HG03439 (cell line): ENCODE measurements around the gene SYNGR3.

Experiments used
- ATAC-seq: cut with Tn5 transposase; IDR thresholded peaks from one replicate; pipeline ENCODE4 v1.9.1; 2021; ENCODE audit warnings: mild to moderate bottlenecking, moderate library complexity; ENCODE audit not compliant: unreplicated experiment

Gene SYNGR3

DNA sequence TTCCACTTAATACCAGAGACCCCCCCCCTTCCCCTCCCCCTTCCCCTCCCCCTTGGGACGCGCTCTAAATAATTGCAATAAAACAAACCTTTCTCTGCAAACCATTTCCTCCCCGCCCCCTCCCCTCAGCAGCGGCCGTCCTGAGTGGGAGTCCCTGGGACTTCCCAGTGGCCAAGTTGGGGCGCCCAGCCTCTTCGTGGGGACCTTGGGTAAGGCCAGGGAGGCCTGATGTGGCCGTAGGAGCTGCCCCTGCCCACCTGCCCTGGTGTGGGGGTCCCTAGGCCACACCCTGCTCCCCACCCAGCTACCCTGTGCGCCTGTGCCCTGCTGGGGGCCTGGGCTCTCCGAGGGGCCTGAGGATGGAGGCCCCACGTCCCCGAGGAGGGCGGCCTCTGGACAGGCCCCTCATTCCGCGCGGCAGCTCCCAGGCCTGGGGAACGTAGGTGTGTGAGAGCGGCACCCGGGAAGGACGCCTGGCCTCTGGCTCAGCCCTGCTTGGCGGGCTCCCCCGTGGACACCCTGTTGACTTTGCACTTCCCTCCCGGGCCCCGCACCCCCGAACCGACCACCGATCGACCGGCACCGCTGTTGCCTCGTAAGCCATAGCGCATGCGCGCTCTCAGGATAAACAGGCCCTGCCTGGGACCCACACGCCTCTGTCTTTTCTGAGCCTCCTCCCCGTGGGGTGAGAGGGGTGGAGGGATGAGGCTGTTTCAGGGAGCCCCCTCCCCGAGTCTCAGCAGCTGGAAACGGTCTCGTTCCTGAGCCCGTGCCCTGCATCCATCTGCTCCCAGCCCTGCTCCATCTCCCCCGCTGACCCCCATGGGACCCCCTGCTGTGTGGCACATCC, 48.8 kb downstream of the SYNGR3 start:
- no peak for ATAC-seq

DNA sequence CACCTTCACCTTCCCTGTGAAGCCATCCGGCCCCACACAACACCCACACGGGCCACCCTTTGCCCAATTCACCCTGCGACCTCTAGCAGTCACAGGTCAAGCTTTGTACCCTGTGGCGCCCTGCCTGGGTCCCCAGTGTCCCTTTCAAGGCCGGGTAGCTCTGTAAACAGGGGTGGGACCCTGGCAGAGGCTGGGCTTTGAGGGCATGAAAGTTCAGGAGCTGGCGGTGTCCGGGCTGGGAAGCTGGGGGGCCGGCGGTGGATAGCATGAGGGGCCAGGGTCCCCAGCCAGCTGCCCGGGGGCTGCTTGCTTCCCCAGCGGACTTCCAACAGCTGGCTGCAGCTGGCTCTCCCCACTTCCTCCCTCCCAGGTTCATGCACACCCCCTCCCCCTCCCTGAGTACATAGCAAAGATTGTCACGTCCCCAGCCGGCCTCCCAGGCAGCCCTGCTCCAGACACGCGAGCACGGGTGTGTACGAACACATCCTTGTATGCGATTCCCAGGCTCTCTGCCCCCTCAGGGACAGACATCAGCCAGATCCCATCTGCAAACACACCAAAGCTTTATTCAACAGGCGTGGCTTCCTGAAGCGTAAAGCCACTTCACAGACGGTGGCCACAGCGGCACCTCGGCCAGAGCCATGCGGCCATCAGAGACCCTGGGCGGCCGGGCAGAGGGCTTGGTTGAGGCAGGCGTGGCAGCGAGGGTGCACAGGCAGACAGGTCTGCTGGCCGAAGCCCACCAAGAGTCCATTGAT, 49.7 kb downstream of the SYNGR3 start:
- no peak for ATAC-seq

DNA sequence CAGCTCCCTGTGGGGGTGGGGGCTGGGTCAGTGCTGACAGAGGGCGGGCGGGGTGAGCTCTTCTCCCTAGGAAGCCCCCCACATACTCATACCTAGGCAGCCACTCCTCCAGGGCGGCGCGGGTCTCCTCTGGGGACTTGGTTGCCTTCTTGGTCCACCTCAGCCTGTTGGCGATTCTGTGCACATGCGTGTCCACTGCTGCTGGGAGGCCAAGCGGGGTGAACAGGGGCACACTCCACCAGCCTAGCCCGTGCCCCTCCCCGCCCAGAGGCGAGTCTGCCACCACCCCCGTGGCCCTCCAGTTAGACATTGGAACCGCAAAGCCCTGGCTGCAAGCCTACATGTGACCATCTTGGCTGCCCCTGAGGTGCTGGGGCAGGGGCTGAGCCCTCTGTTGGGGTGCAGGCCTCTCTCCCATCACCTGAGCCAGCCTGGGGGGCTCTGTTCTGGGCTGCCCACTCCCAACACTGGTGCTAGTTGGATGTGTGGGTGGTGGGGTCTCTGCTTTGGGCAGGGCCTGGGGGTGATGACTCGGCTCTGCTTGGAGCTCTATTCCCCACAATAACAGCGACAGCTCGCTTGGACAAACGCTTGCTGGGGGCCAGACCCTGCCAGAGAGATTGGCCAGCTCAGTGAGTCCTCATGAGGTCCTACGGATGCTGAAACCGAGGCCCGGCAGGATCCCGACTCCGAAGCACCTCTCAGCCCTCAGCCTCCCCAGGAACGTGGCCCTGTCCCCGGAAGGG, 50.4 kb downstream of the SYNGR3 start:
- no peak for ATAC-seq

DNA sequence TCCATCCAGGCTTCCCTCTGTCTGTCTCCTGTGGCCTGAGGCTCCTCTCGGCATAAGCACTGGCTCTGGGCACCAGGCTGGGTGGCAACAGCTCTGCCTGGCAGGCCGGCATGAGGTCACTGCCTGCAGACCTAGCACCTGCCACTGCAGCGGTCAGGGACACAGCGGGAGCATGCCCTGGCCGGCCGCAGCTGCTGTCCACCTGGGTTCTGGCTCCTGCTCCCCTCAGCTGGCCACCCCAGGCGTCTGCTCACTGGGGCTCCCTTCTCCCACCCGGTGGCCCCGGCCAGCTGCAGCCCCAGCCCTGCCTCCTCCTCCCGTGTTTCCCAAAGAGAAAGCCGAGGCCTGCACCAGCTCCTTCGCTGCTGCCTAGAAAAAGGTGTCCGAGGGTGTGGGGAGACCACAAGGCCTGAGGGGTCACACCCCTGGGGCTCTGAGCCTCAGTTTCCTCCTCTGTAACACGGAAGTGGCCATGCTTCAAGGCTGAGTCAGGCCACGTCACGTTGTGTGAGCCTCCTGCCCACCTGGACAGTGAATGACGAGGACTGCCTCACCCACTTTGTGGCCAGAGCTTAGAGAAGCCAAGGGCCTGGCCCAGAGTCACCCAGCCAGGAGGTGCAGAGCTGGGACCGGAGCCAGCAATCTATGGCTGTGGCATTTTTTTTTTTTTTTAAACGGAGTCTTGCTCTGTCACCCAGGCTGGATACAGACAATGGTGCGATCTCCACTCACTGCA, 51.2 kb downstream of the SYNGR3 start:
- no peak for ATAC-seq

DNA sequence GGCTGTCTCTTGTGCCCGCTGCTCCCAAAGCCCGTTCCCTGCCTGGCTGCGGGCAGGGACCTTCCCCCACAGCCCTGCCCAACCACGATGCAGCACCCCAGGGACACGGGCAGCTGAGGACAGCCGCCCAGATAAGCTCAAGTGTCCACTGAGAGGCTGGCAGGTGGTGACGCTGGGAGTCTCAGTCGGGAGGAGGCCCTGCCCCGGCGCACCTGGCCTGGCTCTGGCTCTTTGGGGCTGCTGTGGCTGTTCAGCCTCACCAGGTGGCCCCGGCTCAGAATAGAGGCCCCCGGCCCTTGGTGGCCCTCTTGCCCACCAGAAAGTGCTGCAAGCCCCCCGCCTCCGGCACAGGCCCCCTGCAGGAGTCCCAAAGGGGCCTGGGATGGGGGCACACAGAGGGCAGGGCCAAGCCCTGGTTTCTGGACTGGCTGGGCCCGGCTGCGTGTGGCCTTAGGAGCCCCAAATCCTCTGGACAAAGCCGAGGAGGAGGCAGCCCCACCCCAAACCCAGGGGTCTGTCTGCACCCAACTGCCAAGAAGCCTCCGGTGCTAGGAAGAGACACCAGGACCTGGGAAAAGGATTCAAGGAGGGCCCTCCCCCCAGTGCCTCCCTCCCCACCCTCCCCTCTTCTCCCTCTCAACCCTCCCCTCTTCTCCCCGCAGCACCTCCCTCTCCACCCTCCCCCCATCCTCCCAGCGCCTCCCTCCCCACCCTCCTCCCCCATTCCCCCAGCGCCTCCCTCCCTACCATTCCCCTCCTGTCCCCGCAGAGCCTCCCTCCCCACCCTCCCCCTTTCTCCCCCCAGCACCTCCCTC, 52.6 kb downstream of the SYNGR3 start:
- ATAC-seq: no peak

DNA sequence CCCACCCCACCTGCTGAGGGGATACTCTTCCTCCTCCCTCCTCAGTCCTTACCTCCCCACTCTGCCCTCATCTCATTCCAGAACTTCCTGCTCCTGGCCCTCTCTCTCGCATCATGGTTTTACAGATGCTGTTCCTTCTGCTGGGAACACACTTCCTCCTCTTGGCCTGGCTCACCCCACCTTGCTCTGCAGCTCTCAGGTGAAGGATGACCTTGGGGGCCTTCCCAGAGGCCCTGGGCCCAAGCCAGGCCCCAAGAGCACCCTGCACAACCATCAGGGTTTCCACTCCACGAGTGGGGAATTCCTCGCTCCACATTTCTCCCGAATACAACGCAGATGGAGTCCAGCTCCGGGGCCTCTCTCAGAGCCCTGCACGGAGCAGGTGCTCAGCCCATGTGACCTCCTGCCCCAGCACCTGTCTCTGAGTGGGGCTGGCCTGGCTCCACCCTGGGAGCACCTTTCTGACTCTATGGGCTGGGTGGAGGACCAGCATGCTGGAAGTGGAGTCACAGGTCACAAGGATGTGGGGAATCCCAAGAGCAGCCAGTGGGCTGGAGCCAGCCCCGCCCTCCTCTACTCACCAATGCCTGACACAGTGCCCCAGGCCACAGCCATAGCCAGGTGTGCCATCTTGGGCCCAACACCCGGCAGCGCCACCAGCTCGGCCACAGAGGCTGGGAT, 53.4 kb downstream of the SYNGR3 start:
- ATAC-seq: no peak
